Ecto neural progenitor cell (in vitro differentiated cells): ENCODE data around the gene DNMT1.
"Not testable (repeated sequence)": the region's sequence is repeated elsewhere in the genome, so short reads cannot be mapped to it uniquely, and the experiment has no call there.

Experiments used
- DNase-seq: peaks from one replicate; pipeline ENCODE4 v3.0.0-alpha.2; 2018; ENCODE audit warnings: low spot score

DNMT1 gene

DNA sequence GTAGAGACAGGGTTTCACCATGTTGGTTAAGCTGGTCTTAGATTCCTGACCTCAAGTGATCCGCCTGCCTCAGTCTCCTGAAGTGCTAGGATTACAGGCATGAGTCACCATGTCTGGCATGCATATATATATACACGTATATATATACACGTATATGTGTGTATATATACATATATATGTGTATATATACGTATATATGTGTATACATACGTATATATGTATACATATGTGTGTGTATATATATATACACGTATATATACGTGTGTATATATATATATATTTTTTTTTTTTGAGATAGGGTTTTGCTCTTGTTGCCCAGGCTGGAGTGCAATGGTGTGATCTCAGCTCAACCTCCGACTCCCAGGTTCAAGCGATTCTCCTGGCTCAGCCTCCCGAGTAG, 11.9 kb downstream of the DNMT1 start:
- no peak for DNase-seq

DNA sequence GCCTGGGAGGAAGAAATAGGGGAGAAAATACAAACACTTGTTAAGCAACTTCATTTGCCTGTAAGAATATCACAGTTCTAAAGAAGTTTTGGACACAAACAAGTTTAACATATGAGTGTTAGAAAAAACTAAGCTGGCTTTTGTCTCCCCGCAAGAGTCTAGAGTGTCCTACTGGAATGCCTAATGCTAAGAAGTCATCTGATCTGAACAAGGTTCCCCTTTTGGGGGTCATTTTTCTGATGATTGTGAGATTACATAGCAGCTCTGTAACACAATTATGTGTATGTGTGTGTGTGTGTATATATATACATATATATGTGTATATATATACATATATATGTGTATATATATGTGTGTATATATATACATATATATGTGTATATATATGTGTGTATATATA, 12.7 kb downstream of the DNMT1 start:
- no peak for DNase-seq

GRCh38 chr19:10180459-10180858, 14.3 kb downstream of the DNMT1 start:
- DNase-seq = no peak

GRCh38 chr19:10180024-10180423, 14.7 kb downstream of the DNMT1 start:
- DNase-seq = not testable (repeated sequence)

DNA sequence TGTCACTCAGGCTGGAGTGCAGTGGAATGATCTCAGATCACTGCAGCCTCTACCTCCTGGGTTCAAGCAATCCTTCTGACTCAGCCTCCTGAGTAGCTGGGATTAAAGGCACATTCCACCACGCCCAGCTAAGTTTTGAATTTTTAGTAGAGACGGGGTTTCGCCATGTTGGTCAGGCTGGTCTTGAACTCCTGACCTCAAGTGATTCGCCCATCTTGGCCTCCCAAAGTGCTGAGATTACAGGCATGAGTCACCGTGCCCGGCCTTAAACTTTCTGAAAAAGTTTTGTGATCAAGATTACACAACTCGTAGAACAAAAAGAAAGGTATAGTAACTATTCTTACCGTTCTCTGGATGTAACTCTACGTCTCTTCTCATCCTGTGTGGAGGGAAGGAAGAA, 21.2 kb downstream of the DNMT1 start:
- no peak for DNase-seq

DNA sequence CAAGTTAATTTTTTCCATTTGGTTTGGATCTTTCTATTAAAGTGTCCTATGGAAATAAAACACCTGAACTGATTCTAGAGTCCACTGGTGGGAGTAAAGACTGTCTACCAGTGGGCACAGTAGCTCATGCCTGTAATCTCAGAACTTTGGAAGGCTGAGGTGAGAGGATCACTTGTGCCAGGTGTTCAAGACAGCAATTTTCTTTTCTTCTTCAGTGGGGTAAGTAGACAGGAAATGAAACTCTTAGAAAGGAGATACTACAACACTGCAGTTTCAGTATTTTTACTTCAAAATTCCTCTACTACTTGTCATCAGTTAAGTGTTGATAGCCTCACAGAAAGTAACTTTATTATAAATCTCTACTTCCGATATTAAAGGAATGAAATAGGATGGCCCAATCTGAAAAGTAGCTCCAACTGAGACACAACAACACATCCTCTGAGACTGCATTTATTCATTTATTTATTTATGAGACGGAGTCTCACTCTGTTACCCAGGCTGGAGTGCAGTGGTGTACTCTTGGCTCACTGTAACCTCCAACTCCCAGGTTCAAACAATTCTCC, 26.3 kb downstream of the DNMT1 start:
- DNase-seq = no peak

DNA sequence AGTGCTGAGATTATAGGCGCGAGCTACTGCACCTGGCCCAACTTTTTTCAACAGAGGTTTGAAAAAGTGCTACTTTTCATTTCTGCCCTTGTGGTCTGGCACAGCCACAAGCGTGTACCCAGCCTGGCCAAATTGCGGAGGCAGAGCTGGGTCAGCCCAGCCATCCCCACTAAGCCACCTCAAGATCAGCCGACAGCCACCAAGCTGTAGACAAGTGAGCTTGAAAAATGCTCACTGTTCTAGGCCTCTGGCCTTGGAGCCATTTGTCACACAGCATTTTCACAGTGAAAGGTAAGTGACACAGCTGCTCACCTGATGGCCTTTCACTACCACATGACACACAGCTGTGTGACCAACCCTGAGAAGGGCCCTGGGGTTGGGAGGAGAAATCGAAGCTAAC, 27.3 kb downstream of the DNMT1 start:
- no peak for DNase-seq

DNA sequence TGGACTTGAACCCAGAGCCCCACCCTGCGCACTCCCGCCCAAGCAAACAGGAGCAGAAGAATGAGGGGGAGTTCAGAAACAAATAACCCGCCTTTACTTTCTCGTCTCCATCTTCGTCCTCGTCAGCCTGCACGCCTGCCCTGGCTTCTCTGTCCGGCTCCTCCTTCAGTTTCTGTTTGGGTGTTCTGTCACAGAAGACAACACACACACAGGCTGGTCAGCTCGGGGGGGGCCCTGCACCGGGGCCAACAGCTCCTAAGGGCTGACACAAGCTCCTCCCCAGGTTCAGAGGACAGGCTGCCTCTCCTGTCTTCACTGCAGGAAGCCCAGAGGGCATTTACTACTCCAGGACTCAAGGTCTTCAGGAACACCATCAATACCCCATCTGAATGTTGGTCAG, 28.3 kb downstream of the DNMT1 start:
- not testable (repeated sequence) for DNase-seq

DNA sequence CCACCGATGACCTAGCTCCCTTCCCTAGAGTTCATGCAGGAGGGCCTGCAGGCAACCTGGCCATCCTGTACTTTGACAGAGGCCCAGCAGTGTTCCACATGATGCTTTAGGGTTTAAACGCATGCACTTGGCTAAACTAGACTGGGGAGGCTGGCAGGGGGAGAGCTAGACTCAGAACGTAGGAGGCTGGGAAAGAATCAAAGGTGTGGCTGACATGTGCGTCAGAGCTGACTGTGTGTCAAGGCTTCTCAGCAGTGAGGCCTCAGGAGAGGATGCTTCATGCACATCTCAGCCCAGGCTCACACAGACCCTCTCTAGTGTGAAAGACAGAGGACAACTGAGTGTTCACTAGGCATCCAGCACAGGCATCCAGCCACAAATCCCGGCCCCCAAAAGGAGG, 28.7 kb downstream of the DNMT1 start:
- no peak for DNase-seq

GRCh38 chr19:10163536-10163935, 31.2 kb downstream of the DNMT1 start:
- DNase-seq = no peak

GRCh38 chr19:10159610-10160009, 35.1 kb downstream of the DNMT1 start:
- no peak for DNase-seq

GRCh38 chr19:10158485-10158884, 36.3 kb downstream of the DNMT1 start:
- DNase-seq = no peak

- no peak for DNase-seq
These were observed 36.7 kb downstream of the DNMT1 start for GRCh38 chr19:10158071-10158470.

DNA sequence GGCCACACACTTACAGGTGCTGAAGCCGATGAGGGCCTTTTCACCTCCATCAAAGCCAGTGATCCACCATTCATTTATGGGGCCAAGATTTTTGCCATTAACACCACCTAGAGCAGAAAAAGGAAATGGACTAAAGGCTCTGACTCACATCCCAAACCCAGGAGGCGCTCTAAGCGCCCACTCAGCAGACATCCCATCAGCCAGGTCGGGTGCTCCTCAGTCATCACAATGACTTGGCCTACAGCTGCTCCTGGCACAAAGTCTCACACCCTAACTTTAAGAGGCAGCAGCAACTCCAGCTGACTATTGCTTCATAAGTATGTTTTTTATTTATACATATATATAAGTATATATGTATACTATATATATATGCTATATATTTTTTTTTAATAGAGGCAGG, 38.9 kb downstream of the DNMT1 start:
- DNase-seq = no peak

- no peak for DNase-seq
These were observed 42.7 kb downstream of the DNMT1 start for GRCh38 chr19:10152100-10152499.

DNA sequence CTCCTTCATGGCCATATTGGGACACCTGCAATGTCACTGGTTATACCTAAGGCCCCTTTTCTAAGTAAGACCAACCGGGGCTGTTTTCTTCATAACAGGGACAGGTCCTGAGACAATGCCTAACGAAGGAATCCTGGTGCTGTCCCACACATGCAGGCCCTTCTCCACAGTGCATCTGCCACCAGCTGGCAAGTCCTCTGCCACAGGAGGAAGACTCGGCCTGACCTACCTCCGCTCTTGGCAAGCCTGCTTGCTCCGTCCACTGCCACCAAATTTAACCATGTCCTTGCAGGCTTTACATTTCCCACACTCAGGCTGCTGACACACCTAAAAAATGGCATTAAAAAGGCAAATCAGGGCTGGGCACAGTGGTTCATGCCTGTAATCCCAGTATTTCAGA, 43.2 kb downstream of the DNMT1 start:
- DNase-seq = no peak

DNA sequence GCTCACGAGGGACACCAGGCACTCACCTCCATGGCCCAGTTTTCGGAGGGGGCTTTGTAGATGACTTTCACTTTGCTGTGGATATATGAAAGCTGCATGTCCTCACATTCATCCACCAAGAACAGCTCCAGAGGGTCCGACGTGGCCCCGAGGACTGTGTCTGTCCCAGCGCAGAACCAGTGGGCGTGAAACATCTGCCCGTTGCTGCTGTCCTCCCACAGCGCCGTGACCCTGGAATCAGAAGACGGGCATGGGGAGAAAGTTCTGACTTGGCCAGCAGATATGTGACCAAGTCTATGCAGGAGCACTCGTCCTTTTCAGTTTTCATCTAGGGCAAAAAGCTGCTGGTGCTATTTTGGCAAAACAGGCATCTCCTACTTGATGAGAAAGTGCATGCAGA, 45.3 kb downstream of the DNMT1 start:
- no peak for DNase-seq

DNA sequence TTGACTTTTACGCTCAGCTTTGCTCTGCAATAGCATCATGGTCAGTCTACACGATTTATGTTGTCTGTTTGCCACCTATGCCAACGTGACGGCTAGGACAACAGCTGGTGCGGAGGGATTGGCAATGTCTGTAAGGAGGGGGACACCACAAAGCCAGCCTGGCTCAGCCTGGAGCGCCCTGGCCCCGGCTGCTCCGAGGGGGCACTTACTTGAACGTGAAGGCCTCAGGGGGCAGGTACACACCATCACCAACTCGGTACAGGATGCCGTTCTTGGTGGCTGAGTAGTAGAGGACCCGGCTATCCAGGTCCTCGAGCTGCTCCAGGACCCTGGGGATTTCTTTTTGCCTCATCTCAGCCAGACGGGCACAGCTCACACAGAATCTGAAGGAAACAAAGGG, 48.6 kb downstream of the DNMT1 start:
- no peak for DNase-seq

DNA sequence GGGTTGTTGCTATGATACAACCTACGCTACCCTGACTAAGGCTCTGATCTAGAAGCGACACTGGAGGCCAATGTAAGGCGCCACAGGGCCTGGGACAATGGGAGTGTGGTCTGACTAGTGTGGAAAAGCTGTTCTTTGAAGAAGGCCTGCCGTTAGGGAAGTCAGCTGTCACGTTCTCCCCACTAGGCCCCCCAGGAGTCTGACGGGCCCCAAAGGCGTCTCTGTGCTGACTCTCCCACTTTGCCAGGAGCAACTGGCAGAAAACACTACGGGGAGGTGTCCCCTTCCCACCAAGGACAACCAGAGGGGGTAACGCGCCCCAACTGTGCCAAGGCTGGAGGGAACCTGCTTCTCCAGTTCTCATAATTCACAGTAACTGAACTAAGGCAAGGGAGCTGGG, 49.7 kb downstream of the DNMT1 start:
- no peak for DNase-seq

- no peak for DNase-seq
These were observed 50.4 kb downstream of the DNMT1 start for GRCh38 chr19:10144361-10144760.

- no peak for DNase-seq
These were observed 51.1 kb downstream of the DNMT1 start for GRCh38 chr19:10143681-10144080.

- no peak for DNase-seq
These were observed 51.9 kb downstream of the DNMT1 start for GRCh38 chr19:10142701-10143375.

DNA sequence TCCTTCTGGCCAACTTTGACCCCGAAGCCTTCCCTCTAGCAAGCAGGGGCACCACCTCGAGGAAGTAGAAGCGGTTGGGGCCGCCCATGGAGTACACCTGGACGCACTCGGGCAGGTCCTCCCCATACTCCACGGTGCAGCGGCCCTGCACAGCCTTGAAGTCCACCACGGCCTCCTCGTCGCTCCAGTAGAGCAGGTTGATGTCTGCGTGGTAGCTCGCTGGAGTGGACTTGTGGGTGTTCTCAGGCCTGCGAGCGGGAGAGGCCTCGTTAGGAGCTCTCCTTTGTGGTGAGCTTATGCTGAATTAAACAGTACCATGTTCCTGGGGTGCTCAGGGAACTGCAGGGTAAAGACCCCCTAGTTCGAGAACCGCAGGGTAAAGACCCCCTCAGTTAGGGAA, 52.8 kb downstream of the DNMT1 start:
- DNase-seq = no peak

GRCh38 chr19:10141479-10141878, 53.3 kb downstream of the DNMT1 start:
- DNase-seq = no peak
